KBM-7 (cell line): ENCODE measurements around the gene TEDDM1.
A peak's percentile ranks its signal among the peaks of the same experiment; 100 is the strongest.

ENCODE experiments used
- DNase-seq: peaks from one replicate; pipeline ENCODE4 v3.0.0-alpha.2; 2015
- in situ Hi-C: fragments of 300-500 bp; cut with MboI; formaldehyde crosslinking; loops from 2 replicates; pipeline ENCODE4 v1.14.3; 2020; ENCODE audit warnings: low sequenced_read_pairs, low pct_unique_long_range_greater_than_20kb, mixed read lengths

Gene TEDDM1

DNA sequence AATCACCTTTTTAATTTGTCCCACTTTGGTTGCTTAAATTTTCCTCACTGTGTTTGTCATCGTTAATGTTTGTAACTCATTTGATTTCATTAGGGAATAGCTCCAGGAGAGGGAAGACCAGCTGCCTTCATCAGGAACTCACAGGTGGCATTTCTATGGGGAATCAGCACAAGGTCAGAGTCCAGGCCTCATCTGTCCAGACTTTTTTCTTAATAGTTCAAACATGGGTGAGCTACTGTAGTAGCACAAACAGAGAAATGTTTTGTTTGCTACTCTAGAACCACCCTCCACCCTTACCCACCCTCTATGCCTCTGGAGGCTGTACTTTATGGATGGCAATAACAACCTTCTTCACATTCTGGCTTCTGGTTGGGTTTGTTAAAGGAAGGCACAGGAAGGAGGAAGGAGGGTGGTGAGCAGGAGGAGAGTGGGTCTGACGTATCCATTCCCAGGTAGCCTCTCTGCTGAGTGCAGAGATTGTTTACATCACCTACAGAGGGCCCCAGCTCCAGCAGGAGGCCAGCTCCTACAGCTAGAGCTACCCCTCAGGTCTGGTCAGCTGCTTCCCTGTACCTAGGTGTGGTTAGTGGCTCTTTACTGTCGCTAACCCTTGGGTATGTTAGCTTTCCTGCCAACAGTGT is 8.1 kb upstream of the TEDDM1 start:
- in situ Hi-C loops: no loop called here
- DNase-seq: no peak

GRCh38 chr1:182407724-182408123 is 7.3 kb upstream of the TEDDM1 start:
- in situ Hi-C loops: no loop called here
- DNase-seq: no peak

DNA sequence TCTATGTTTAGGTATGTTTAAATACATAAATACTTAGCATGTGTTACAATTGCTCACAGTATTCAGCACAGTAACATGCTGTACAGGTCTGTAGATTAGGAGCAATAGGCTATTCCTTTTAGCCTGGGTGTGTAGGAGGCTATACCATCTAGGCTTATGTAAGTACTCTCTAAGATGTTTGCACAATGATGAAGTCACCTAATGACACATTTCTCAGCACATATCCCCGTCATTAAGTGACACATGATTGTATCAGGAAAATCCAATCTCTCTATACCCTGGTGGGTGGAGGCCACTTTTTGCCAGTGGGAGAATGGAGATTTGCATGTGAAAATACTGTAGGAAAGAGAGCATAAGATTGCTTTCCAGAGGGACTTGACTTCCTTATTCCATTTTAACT is 5.5 kb upstream of the TEDDM1 start:
- in situ Hi-C loops: no loop called here
- no peak for DNase-seq

DNA sequence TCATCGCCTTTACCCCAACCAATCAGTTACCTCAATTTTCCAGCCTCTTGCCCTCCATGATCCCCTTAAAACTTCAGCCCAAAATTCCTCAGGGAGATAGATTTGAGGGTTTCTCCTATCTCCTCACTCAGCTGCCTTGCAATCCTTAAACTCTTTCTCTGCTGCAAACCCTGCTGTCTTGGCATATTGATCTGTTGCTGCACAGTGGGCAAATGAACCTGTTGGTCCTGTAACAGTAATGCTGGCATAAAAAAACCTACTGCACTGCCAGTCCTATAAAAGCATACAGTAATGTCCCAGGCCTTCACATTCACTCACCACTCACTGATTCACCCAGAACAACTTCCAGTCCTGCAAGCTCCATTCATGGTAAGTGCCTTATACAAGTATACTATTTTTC is 5.1 kb upstream of the TEDDM1 start:
- in situ Hi-C loops: no loop called here
- DNase-seq: no peak

GRCh38 chr1:182404781-182405180 is 4.3 kb upstream of the TEDDM1 start:
- in situ Hi-C loops: no loop called here
- DNase-seq: no peak

GRCh38 chr1:182397653-182398393 is 2.6 kb downstream of the TEDDM1 start:
- in situ Hi-C loops: no loop called here
- no peak for DNase-seq

GRCh38 chr1:182395906-182396305 is 4.6 kb downstream of the TEDDM1 start:
- in situ Hi-C loops: no loop called here
- no peak for DNase-seq

DNA sequence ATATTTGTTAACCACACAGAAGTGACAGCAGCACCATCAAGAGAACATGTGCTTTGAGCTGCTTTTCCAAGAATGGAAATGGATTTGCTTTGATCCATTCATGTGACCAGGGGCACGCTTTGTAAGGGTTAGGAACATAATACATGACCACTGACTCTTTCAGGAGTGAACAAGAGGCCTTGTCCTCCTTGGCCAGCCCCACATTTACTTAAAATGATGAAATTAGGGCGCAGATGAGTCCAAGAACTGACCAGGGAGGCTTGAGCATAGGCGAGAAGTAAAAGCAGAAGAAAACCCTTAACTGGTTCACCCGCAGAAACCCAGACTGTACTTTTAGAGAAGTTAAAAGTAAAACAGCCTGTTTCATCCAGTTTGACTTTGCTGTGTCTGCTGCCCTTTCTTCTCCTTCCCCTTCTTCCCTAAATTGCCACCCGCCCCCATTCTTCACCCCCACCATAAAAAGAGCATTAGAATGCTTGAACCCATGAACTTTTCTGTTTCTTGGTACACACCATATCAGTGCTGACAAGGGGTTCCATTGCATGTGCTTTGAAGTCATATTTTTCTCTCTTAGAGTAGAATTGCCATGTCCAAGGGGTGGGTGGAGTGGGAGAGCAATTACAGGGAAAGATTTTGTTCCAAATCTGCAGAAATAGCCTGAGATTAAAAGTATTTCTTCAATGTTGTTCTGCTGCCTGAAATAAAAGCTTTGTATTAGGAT is 6.3 kb downstream of the TEDDM1 start:
- peak; percentile 77 for DNase-seq
- in situ Hi-C loops: no loop called here

DNA sequence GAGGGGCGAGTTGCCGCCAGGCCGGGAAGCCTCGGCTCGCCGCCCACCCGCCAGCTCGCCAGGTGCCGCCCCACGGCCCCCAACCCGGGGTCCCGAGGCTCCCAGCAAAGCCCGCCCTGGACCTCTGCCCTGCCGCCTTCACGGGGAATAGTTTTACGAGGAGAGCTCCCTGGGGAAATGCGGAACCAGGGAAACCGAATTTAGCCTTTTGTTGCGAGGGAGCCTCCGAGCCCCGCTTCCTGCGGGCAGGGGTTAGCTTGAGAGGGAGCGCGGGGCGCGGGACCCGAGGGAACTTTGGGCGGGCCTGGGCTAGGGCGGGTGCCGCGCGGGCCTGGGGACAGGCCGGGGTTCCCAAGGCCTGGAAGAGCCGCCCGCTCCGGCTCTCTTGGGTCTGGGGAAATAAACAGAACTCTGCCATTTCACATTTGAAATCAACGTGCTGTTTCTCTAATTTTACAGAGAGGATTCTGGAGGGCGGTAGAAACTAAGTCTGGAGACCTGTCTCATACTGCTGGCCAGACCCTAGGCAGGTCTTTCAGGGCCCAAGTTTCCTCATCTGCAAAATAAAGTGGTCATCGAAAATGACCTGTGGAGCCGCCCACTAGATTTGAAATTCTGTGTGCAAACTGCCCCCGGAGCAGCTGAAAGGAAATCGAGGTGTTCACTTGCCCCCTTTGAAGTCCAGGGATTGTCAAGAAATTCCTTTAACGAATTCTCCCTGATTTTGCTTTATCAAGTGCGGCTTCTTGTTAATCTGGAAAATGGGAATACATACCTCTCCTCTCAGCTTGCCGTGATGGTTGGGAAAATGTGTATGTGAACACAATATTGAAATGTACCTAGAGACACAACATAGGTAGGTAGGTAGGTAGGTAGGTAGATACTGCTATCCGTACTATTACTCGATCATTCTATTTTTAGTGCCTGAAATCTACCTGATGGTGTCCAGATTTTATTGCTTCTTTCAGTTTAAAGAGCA is 8.1 kb downstream of the TEDDM1 start:
- in situ Hi-C loops: no loop called here
- DNase-seq: peak; percentile 80

DNA sequence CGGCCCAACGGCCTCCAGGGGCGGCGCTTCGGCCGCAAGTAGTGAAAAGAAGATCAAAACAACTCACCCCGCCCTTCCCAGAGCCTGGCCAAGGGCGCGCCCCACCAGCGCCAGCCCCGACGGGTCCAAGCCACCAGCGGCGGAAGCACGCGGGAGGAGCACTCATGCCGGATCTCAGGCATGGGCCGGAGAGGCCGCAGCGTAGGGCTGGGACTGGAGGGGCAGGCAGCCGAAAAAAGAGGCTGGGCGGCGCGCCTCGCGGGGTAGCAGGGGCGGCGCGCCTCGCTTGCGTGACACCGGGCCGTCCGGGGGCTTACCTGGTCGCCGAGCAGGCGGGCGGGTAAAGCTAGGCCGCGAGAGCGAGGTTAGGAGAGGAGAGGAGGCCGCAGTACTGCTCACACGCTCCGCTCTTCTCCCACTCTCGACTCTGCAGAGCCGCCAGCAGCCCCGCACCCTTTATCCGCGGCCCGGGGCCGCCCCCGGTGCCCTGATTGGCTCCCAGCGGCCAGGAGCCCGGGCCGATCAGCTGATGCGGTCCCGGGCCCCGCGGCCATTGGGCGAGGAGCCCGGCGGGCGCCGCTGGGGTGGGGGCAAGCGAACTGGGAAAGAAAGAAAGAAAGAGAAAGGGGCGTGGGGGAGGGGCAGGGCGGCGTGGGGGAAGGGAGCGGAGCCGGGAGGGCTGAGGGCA is 9.0 kb downstream of the TEDDM1 start, which contains the start of gene GLUL:
Gene GLUL (minus strand): TSS at position 429 of the 688 bp plus-strand sequence. CDS start 3,053 bp downstream, outside the sequence.
- peak; percentile 96 for DNase-seq

GRCh38 chr1:182391028-182391361 is 9.5 kb downstream of the TEDDM1 start:
- no peak for DNase-seq
- in situ Hi-C loops: no loop called here

More for the DNA sequence above, 9.0 kb downstream of the TEDDM1 start, which contains the start of gene GLUL:
- in situ Hi-C loops: no loop called here

GRCh38 chr1:182389619-182390047 is 10.8 kb downstream of the TEDDM1 start:
- peak; percentile 55 for DNase-seq
- in situ Hi-C loops: no loop called here

DNA sequence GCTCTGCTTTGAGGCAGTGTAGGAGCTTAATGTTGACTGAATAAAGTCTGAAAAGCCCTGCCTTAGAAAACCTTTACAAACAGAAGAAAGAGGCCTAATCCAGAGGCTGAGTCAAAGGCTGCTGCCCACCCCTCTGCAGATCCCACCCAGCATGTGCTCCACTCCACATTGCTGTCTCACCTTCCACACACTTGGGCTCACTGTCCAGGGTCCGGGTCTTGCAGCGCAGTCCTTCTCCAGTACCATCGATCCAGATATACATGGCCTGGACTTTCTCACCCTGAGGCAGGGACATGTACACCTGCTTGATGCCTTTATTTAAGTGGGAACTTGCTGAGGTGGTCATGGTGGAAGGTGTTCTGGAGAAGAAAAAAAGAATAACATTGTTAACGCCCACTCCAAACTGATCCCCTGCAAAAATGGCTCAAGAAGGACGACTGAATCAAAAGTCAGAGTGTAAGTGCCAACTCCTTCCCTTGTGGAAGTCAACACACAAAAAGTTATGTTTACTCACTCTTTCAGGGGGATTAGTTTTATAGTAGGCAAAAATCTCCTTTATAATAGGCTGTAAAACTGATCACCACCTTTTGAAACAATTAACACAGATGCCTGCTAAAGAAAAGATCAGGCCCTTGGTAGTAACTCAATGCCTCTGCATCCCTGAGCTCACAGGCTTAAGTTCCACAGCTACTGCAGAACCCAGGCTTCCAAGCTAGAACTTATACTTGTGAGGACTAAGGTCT is 11.9 kb downstream of the TEDDM1 start:
- in situ Hi-C loops: no loop called here
- no peak for DNase-seq

GRCh38 chr1:182387566-182387965 is 12.9 kb downstream of the TEDDM1 start:
- in situ Hi-C loops: no loop called here
- no peak for DNase-seq

- in situ Hi-C loops: no loop called here
These were observed 13.5 kb downstream of the TEDDM1 start for GRCh38 chr1:182386980-182387379.

GRCh38 chr1:182385885-182386853 is 14.3 kb downstream of the TEDDM1 start:
- in situ Hi-C loops: no loop called here
- no peak for DNase-seq

More at GRCh38 chr1:182386980-182387379, 13.5 kb downstream of the TEDDM1 start:
- no peak for DNase-seq
